GM18951 (cell line): ENCODE measurements around the gene CNOT6L.
"Not testable (repeated sequence)": the region's sequence is repeated elsewhere in the genome, so short reads cannot be mapped to it uniquely, and the experiment has no call there.

Experiments used
- POLR2A ChIP-seq: IDR thresholded peaks from 4 replicates; pipeline ENCODE4 v1.6.1; 2011; ENCODE audit warnings: mild to moderate bottlenecking; ENCODE audit not compliant: insufficient read length, insufficient read depth; ENCODE audit errors: extremely low read depth
- in situ Hi-C: fragments of 300-500 bp; cut with MboI; formaldehyde crosslinking; loops from one replicate; pipeline ENCODE4 v1.12.0; 2022; ENCODE audit warnings: low sequenced_read_pairs, mixed read lengths, inconsistent platforms; ENCODE audit not compliant: unreplicated experiment

CNOT6L gene

GRCh38 chr4:77742054-77742453 is 77.1 kb downstream of the CNOT6L start:
- in situ Hi-C loops: no loop called here
- no peak for TF ChIP-seq POLR2A

GRCh38 chr4:77740480-77740879 is 78.7 kb downstream of the CNOT6L start:
- no peak for TF ChIP-seq POLR2A
- in situ Hi-C loops: no loop called here

GRCh38 chr4:77734928-77735327 is 84.2 kb downstream of the CNOT6L start:
- in situ Hi-C loops: no loop called here
- no peak for TF ChIP-seq POLR2A

GRCh38 chr4:77731656-77732055 is 87.5 kb downstream of the CNOT6L start:
- in situ Hi-C loops: no loop called here
- no peak for TF ChIP-seq POLR2A

GRCh38 chr4:77728420-77728819 is 90.7 kb downstream of the CNOT6L start:
- no peak for TF ChIP-seq POLR2A
- in situ Hi-C loops: no loop called here

GRCh38 chr4:77721073-77721472 is 98.1 kb downstream of the CNOT6L start:
- no peak for TF ChIP-seq POLR2A
- in situ Hi-C loops: no loop called here

- in situ Hi-C loops: not testable (repeated sequence)
These were observed 100.7 kb downstream of the CNOT6L start for GRCh38 chr4:77718500-77718899.

- TF ChIP-seq POLR2A: no peak
- in situ Hi-C loops: no loop called here
These were observed 103.5 kb downstream of the CNOT6L start for GRCh38 chr4:77715414-77716290.

- in situ Hi-C loops: no loop called here
- no peak for TF ChIP-seq POLR2A
These were observed 104.7 kb downstream of the CNOT6L start for GRCh38 chr4:77714514-77714913.

GRCh38 chr4:77713884-77714283 is 105.3 kb downstream of the CNOT6L start:
- no peak for TF ChIP-seq POLR2A
- in situ Hi-C loops: no loop called here

GRCh38 chr4:77712675-77713074 is 106.5 kb downstream of the CNOT6L start:
- in situ Hi-C loops: no loop called here
- no peak for TF ChIP-seq POLR2A

GRCh38 chr4:77711469-77711868 is 107.7 kb downstream of the CNOT6L start:
- in situ Hi-C loops: no loop called here

GRCh38 chr4:77710684-77711083 is 108.5 kb downstream of the CNOT6L start:
- in situ Hi-C loops: no loop called here
- no peak for TF ChIP-seq POLR2A

More at GRCh38 chr4:77711469-77711868, 107.7 kb downstream of the CNOT6L start:
- TF ChIP-seq POLR2A: no peak

- in situ Hi-C loops: no loop called here
- TF ChIP-seq POLR2A: no peak
These were observed 109.1 kb downstream of the CNOT6L start for GRCh38 chr4:77710059-77710458.
